Activated CD8-positive, alpha-beta memory T cell treated with anti-CD3 and anti-CD28 coated beads for 36 hours (primary cell): ENCODE results near the gene CNTROB. TPM values are rescaled to one million over a fixed set of nuclear protein-coding genes. Genes with fewer than 3 reads are reported as not detected.

Source experiments
- CTCF ChIA-PET: fragments of 350-600 bp; sonication (Branson Sonifier 250); formaldehyde crosslinking; loops from one replicate; lab custom pipeline; 2021; ENCODE audit warnings: antibody characterized with exemption; lab: Charles Lee
- POLR2A ChIA-PET: fragments of 350-600 bp; sonication (Branson Sonifier 250); formaldehyde crosslinking; loops from one replicate; lab custom pipeline; 2021; ENCODE audit warnings: antibody characterized with exemption; lab: Charles Lee
- total RNA-seq, 2 experiments: library from RNA; stranded (reverse); gene quantifications; one replicate each; pipeline ENCODE4 v1.2.3, GENCODE V29; 2021

Gene CNTROB
- total RNA-seq, 2 experiments from 2014 or later, result 40.1 to 44.4 TPM

GRCh38 chr17:7956228-7956965 is 24.4 kb downstream of the CNTROB start:
- POLR2A ChIA-PET, result no interaction called here
- CTCF ChIA-PET, result interaction anchor here (0.6 to 1.6 kb wide), 2 partner anchors 34 to 626 kb away, joined by 3 to 6 read pairs; no protein-coding TSS in a partner anchor

- CTCF ChIA-PET, result no interaction called here
- POLR2A ChIA-PET, result no interaction called here
Measured at GRCh38 chr17:7959503-7960253, 27.7 kb downstream of the CNTROB start.

GRCh38 chr17:7961421-7961820 is 29.4 kb downstream of the CNTROB start:
- ChIA-PET POLR2A (no interaction called here), CTCF (interaction anchor here (1.2 kb wide), 1 partner anchor 17 kb away, joined by 4 read pairs; no protein-coding TSS in a partner anchor)

GRCh38 chr17:7967751-7968150 is 35.7 kb downstream of the CNTROB start:
- ChIA-PET CTCF (no interaction called here), POLR2A (no interaction called here)

GRCh38 chr17:7969433-7969832 is 37.4 kb downstream of the CNTROB start:
- CTCF ChIA-PET, result no interaction called here
- POLR2A ChIA-PET, result no interaction called here

GRCh38 chr17:7971651-7972050 is 39.6 kb downstream of the CNTROB start:
- ChIA-PET POLR2A (no interaction called here), CTCF (interaction anchor here (1.1 to 2.0 kb wide), 2 partner anchors 9 to 18 kb away, joined by 3 to 5 read pairs; no protein-coding TSS in a partner anchor)

GRCh38 chr17:7972131-7972785 is 40.3 kb downstream of the CNTROB start:
- ChIA-PET POLR2A (no interaction called here), CTCF (interaction anchor here (0.7 to 2.0 kb wide), 3 partner anchors 8 to 149 kb away, joined by 3 to 8 read pairs (median 5); no protein-coding TSS in a partner anchor)

- ChIA-PET POLR2A (no interaction called here), CTCF (interaction anchor here (3.1 kb wide), 1 partner anchor 14 kb away, joined by 12 read pairs; no protein-coding TSS in a partner anchor)
Measured at GRCh38 chr17:7974638-7975131, 42.7 kb downstream of the CNTROB start.

GRCh38 chr17:7977039-7977438 is 45.0 kb downstream of the CNTROB start:
- CTCF ChIA-PET, result interaction anchor here (1.0 to 3.1 kb wide), 3 partner anchors 10 to 25 kb away, joined by 3 to 12 read pairs (median 4); no protein-coding TSS in a partner anchor
- POLR2A ChIA-PET, result no interaction called here

GRCh38 chr17:7977805-7978204 is 45.8 kb downstream of the CNTROB start:
- CTCF ChIA-PET, result interaction anchor here (1.0 to 3.1 kb wide), 4 partner anchors 11 to 65 kb away, joined by 3 to 12 read pairs (median 3); no protein-coding TSS in a partner anchor
- POLR2A ChIA-PET, result no interaction called here

GRCh38 chr17:7982173-7982572 is 50.2 kb downstream of the CNTROB start:
- ChIA-PET POLR2A (no interaction called here), CTCF (interaction anchor here (0.7 to 3.1 kb wide), 4 partner anchors 8 to 112 kb away, joined by 3 to 14 read pairs (median 5); no protein-coding TSS in a partner anchor)

- POLR2A ChIA-PET, result no interaction called here
- CTCF ChIA-PET, result interaction anchor here (0.7 to 2.3 kb wide), 3 partner anchors 70 to 111 kb away, joined by 3 to 7 read pairs (median 3); no protein-coding TSS in a partner anchor
Measured at GRCh38 chr17:7982666-7983065, 50.7 kb downstream of the CNTROB start.

- POLR2A ChIA-PET, result no interaction called here
- CTCF ChIA-PET, result interaction anchor here (0.5 to 1.7 kb wide), 4 partner anchors 20 to 241 kb away, joined by 3 to 4 read pairs (median 3); no protein-coding TSS in a partner anchor
Measured at GRCh38 chr17:7984904-7985303, 52.9 kb downstream of the CNTROB start.

- POLR2A ChIA-PET, result no interaction called here
- CTCF ChIA-PET, result interaction anchor here (0.8 to 2.0 kb wide), 6 partner anchors 11 to 183 kb away, joined by 3 to 9 read pairs (median 4); partner anchors contain the start of genes CNTROB and TRAPPC1
Measured at GRCh38 chr17:7987112-7987893, 55.3 kb downstream of the CNTROB start.

- ChIA-PET POLR2A (no interaction called here), CTCF (interaction anchor here (0.7 to 3.4 kb wide), 19 partner anchors 8 to 153 kb away, joined by 3 to 39 read pairs (median 9); partner anchors contain the start of genes CNTROB, GUCY2D, NAA38 and RNF227)
Measured at GRCh38 chr17:7988750-7989178, 56.8 kb downstream of the CNTROB start.

- ChIA-PET POLR2A (interaction anchor here (0.6 to 1.6 kb wide), 7 partner anchors 66 to 133 kb away, joined by 3 to 11 read pairs (median 4); partner anchors contain the start of genes NAA38 and RNF227), CTCF (interaction anchor here (0.7 to 3.4 kb wide), 46 partner anchors 8 to 305 kb away, joined by 3 to 39 read pairs (median 5); partner anchors contain the start of genes CNTROB, GUCY2D, KCNAB3 and KDM6B)
Measured at GRCh38 chr17:7989781-7990655, 58.0 kb downstream of the CNTROB start.

GRCh38 chr17:7992516-7992915 is 60.5 kb downstream of the CNTROB start:
- ChIA-PET CTCF (interaction anchor here (0.9 to 1.4 kb wide), 5 partner anchors 77 to 132 kb away, joined by 3 to 4 read pairs (median 3); no protein-coding TSS in a partner anchor), POLR2A (no interaction called here)
